Tibial nerve (tissue), 4 donors: ENCODE data around the gene PCBD2. TPM values are rescaled to one million over a fixed set of nuclear protein-coding genes. Genes with fewer than 3 reads are reported as not detected.

Source experiments
- DNase-seq, 2 donors: peaks; one replicate each; pipeline ENCODE4 v3.0.0-alpha.2; 2019; ENCODE audit warnings: low spot score in 2 of 2
- H3K27ac ChIP-seq, 4 donors: fragments of 200-600 bp; sonication (generic) in 3 of 4; one replicate each; pipeline ENCODE4 v1.5.1; 2017 to 2019; ENCODE audit warnings: mild to moderate bottlenecking in 1 of 4
- H3K27me3 ChIP-seq, 2 donors: fragments of 200-600 bp; sonication (generic) in 1 of 2; one replicate each; pipeline versions ENCODE4 v1.5.1 to v1.6.0; 2017 to 2019
- H3K36me3 ChIP-seq, 3 donors: fragments of 200-600 bp; sonication (generic); one replicate each; pipeline ENCODE4 v1.5.1; 2018 to 2019
- H3K4me1 ChIP-seq, 4 donors: fragments of 200-600 bp; sonication (generic) in 3 of 4; one replicate each; pipeline ENCODE4 v1.5.1; 2017 to 2019
- H3K4me3 ChIP-seq, 4 donors: fragments of 200-600 bp; sonication (generic) in 3 of 4; one replicate each; pipeline ENCODE4 v1.5.1; 2017 to 2019; ENCODE audit warnings: mild to moderate bottlenecking in 1 of 4, moderate library complexity in 1 of 4
- H3K9me3 ChIP-seq, 4 donors: fragments of 200-600 bp; sonication (generic) in 3 of 4; one replicate each; pipeline ENCODE4 v1.5.1; 2017 to 2019
- EP300 ChIP-seq, 2 donors: sonication (generic); formaldehyde crosslinking; IDR thresholded peaks; one replicate each; pipeline ENCODE4 v1.6.1; 2017; ENCODE audit warnings: antibody characterized with exemption in 2 of 2, mild to moderate bottlenecking in 1 of 2
- POLR2A ChIP-seq, 2 donors: fragments of 450-650 bp; IDR thresholded peaks; one replicate each; pipeline ENCODE4 v1.6.1; 2017; ENCODE audit warnings: antibody characterized with exemption in 2 of 2, mild to moderate bottlenecking in 2 of 2, moderate library complexity in 2 of 2
- WGBS, 2 donors: methylation state at CpG; one replicate each; pipeline ENCODE4 v1.1.5; 2018; 5-methylcytosine and 5-hydroxymethylcytosine counted together
- total RNA-seq, 4 donors: library from RNA; depleted of rRNA; stranded (reverse); fragments of >200 nt; gene quantifications; one replicate each; pipeline ENCODE4 v1.1.0, GENCODE V29; 2016
- TF ChIP-seq, protein P1 (sequence below), 5 experiments: fragments of 200-600 bp in 3 of 5; fragments of 450-650 bp in 2 of 5; sonication (generic) in 3 of 5; IDR thresholded peaks; one replicate each; pipeline ENCODE4 v1.5.1; 2016 to 2019; ENCODE audit warnings: antibody characterized with exemption in 5 of 5, mild to moderate bottlenecking in 3 of 5, moderate library complexity in 2 of 5

The PCBD2 gene
- total RNA-seq, 4 donors from 2014 or later = 5.7 to 11.0 (median 7.9) TPM

DNA sequence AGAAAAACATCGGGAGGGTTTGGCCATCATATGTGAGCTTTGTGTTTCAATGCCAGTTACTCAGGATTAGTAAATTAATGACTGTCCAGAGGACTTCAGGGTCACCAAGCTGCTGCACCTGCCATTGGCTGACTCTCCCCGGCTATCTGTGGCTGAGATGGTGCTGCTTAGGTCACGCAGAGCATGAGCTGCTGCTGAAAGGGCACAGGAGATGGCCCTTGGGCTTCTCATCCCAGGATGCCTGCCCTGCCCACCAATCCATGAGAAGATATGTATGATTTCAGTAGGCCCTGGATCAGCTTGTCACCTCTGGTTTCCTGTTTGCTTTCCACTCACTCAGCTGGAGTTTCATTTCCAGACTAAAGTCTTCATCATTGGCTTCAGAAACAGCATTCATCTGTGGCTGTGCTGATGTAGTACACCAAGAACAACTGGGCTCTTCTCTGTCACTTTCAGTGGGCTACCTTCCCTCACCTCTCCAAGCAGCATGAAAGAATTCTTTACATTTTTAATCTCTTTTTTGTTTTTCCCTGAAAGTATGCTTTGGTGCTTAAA lies 60.4 kb downstream of the PCBD2 start:
- no peaks in the 10 kb centered on the region for H3K9me3 ChIP-seq
- TF ChIP-seq EP300 (IDR thresholded peaks at IDR 0.05) (no peak), POLR2A (IDR thresholded peaks at IDR 0.05) (no peak)
- TF ChIP-seq, protein P1, sequence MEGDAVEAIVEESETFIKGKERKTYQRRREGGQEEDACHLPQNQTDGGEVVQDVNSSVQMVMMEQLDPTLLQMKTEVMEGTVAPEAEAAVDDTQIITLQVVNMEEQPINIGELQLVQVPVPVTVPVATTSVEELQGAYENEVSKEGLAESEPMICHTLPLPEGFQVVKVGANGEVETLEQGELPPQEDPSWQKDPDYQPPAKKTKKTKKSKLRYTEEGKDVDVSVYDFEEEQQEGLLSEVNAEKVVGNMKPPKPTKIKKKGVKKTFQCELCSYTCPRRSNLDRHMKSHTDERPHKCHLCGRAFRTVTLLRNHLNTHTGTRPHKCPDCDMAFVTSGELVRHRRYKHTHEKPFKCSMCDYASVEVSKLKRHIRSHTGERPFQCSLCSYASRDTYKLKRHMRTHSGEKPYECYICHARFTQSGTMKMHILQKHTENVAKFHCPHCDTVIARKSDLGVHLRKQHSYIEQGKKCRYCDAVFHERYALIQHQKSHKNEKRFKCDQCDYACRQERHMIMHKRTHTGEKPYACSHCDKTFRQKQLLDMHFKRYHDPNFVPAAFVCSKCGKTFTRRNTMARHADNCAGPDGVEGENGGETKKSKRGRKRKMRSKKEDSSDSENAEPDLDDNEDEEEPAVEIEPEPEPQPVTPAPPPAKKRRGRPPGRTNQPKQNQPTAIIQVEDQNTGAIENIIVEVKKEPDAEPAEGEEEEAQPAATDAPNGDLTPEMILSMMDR (IDR thresholded peaks at IDR 0.05) = no peak
- 91 to 100% methylated on average over 3 of the region's 3 CpGs for WGBS, 2 donors
- no peaks in the 10 kb centered on the region for H3K4me1 ChIP-seq
- H3K36me3 ChIP-seq = peaks cover 0 to 68% (median 0%) of the 10 kb centered on the region in 3 donors
- no peaks in the 10 kb centered on the region for H3K27me3 ChIP-seq
- H3K4me3 ChIP-seq = no peak overlapping the region
- H3K27ac ChIP-seq = no peak overlapping the region
- DNase-seq = no peak

DNA sequence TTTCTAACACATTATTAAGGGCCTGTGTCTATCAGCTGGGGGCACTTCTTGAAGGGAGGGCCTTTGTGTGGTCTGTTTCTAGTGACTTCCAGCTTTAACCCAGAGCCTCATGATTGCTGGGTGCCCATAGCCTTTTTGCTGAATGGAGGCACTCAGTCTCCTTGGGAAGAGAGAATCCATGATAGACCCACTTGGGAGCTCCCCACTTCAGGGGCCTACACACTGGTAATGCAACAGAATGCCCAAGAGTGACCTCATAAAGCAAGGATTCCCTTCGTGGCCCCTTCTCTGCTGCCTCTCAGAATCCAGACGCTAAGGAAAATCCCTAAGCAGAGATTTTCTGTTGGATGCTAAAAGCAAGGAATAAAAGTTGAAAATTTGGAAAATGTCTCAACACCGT lies 62.7 kb downstream of the PCBD2 start, which contains the start of gene CATSPER3:
Gene CATSPER3, plus strand, starts transcription at position 301 of the 400 bp plus-strand sequence. Its CDS starts 85 bp downstream, at position 386.
- 87 to 88% methylated on average over 3 of the region's 3 CpGs for WGBS, 2 donors
- no peak for DNase-seq
- no peaks in the 10 kb centered on the region for H3K4me1 ChIP-seq
- H3K27ac ChIP-seq = no peak within 1 kb of the TSS
- H3K27me3 ChIP-seq = no peaks in the 10 kb centered on the region
- H3K9me3 ChIP-seq = no peaks in the 10 kb centered on the region
- TF ChIP-seq EP300 (IDR thresholded peaks at IDR 0.05) = no peak
- TF ChIP-seq POLR2A (IDR thresholded peaks at IDR 0.05) = no peak
- TF ChIP-seq, protein P1 (IDR thresholded peaks at IDR 0.05) = no peak
- H3K4me3 ChIP-seq = no peak within 1 kb of the TSS
- H3K36me3 ChIP-seq = peaks cover 0 to 54% (median 0%) of the 10 kb centered on the region in 3 donors

DNA sequence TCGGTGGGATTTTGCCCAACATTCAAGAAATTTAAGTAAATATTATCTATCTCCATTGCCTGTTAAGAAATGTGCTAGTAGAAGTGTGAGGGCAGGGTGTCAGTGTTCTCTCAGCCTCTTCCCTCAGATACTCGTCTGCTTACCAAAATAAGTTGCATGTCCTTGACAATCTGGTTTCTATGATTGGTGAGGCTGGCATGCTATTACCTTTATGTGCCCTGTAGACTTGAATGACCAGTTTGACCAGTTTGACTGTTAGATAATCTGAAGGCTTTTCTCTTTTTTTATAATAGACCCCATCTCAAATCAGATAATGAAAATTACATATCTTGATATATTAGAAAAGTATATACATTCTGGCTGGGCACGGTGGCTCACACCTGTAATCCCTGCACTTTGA lies 63.1 kb downstream of the PCBD2 start:
- 91 to 93% methylated on average over 3 of the region's 3 CpGs for WGBS, 2 donors
- H3K9me3 ChIP-seq = no peaks in the 10 kb centered on the region
- peaks cover 0 to 49% (median 0%) of the 10 kb centered on the region in 3 donors for H3K36me3 ChIP-seq
- no peak overlapping the region for H3K27ac ChIP-seq
- H3K4me1 ChIP-seq = no peaks in the 10 kb centered on the region
- H3K27me3 ChIP-seq = no peaks in the 10 kb centered on the region
- H3K4me3 ChIP-seq = no peak overlapping the region
- no peak for DNase-seq
- TF ChIP-seq POLR2A (IDR thresholded peaks at IDR 0.05) (no peak), EP300 (IDR thresholded peaks at IDR 0.05) (no peak)
- TF ChIP-seq, protein P1 (IDR thresholded peaks at IDR 0.05) = no peak

DNA sequence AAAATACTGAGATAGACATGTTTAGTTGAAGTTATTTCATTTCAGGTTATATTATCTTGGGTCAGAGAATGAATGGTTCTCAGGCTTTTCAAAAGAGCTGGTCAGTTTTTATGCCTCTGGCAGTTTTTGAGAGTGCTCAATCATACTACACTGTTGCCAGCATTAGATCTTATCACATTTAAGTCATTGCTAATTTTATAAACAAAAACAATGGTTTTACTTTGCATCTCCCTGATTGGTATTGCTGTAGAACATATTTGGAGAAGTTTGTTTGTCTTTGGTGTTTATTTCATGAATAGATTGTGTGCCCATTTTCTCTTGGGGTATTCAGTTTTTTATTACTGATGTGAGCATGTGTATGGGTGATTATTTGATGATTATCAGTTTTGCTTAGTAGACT lies 64.2 kb downstream of the PCBD2 start:
- no peak for DNase-seq
- Histone ChIP-seq H3K27me3 (no peaks in the 10 kb centered on the region), H3K36me3 (peaks cover 0 to 43% (median 0%) of the 10 kb centered on the region in 3 donors), H3K9me3 (no peaks in the 10 kb centered on the region), H3K4me1 (no peaks in the 10 kb centered on the region), H3K4me3 (no peak overlapping the region), H3K27ac (no peak overlapping the region)
- TF ChIP-seq, protein P1 (IDR thresholded peaks at IDR 0.05) = no peak
- TF ChIP-seq POLR2A (IDR thresholded peaks at IDR 0.05) = no peak
- no peak for TF ChIP-seq EP300 (IDR thresholded peaks at IDR 0.05)

DNA sequence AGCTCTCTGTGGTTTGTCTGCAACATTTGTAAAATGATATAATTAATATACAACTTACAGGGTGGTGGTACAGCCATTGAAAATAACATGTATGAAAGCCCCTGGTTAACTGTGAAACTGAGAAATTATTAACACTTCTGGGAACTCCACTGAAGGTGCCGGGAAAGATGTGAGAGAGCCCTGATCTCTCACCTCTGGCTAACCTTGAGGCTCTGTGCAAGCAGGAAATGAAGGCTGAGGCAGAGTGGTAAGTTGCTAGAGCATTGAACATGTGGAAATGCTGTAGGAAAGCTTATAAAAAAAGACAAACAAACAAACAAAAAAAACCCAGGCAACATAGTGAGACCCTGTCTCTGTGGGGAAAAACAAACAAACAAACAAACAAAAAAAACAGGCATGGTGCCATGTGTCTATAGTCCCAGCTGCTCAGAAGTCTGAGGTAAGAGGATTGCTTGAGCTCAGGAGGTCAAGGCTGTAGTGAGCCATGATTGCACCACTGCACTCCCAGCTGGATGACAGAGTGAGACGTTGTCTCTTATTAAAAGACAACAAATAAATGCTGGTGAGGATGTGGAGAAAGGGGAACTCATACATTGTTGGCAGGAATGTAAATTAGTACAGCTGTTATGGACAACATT lies 70.3 kb downstream of the PCBD2 start:
- H3K4me1 ChIP-seq = no peaks in the 10 kb centered on the region
- H3K27ac ChIP-seq = no peak overlapping the region
- TF ChIP-seq POLR2A (IDR thresholded peaks at IDR 0.05) (no peak), EP300 (IDR thresholded peaks at IDR 0.05) (no peak)
- no peaks in the 10 kb centered on the region for H3K27me3 ChIP-seq
- WGBS, 2 donors = 42 to 51% methylated on average over 2 of the region's 2 CpGs
- H3K9me3 ChIP-seq = peaks cover 0 to 43% (median 0%) of the 10 kb centered on the region in 4 donors
- peaks cover 0 to 42% (median 0%) of the 10 kb centered on the region in 3 donors for H3K36me3 ChIP-seq
- no peak overlapping the region for H3K4me3 ChIP-seq
- DNase-seq = no peak
